Hindlimb muscle (tissue), 1 donor: ENCODE data around the gene INO80C. TPM values are rescaled to one million over a fixed set of nuclear protein-coding genes. Genes with fewer than 3 reads are reported as not detected.
"Not testable (repeated sequence)": the region's sequence is repeated elsewhere in the genome, so short reads cannot be mapped to it uniquely, and the experiment has no call there.

Source experiments
- DNase-seq: peaks from one replicate; pipeline ENCODE4 v3.0.0-alpha.2; 2013
- polyA plus RNA-seq: library from polyadenylated mRNA; unstranded; fragments of 120-200 nt; gene quantifications from one replicate; pipeline ENCODE4 v1.2.1, GENCODE V29; 2013; ENCODE audit not compliant: insufficient read length

Gene INO80C
- polyA plus RNA-seq, 1 donor = 27.8 TPM

- DNase-seq = not testable (repeated sequence)
These were observed 10.2 kb downstream of the INO80C start for GRCh38 chr18:35487525-35487924.

GRCh38 chr18:35485852-35486251 lies 11.9 kb downstream of the INO80C start:
- no peak for DNase-seq

- no peak for DNase-seq
These were observed 13.7 kb downstream of the INO80C start for GRCh38 chr18:35484034-35484433.

GRCh38 chr18:35481960-35482366 lies 15.8 kb downstream of the INO80C start:
- no peak for DNase-seq

- DNase-seq = no peak
These were observed 17.7 kb downstream of the INO80C start for GRCh38 chr18:35479911-35480586.

- DNase-seq = no peak
These were observed 19.0 kb downstream of the INO80C start for GRCh38 chr18:35478520-35479435.

GRCh38 chr18:35477974-35478373 lies 19.8 kb downstream of the INO80C start:
- no peak for DNase-seq

GRCh38 chr18:35477497-35477896 lies 20.3 kb downstream of the INO80C start:
- no peak for DNase-seq

GRCh38 chr18:35474884-35475283 lies 22.9 kb downstream of the INO80C start:
- DNase-seq = no peak

GRCh38 chr18:35473562-35473961 lies 24.2 kb downstream of the INO80C start:
- DNase-seq = no peak

- DNase-seq = no peak
These were observed 27.3 kb downstream of the INO80C start for GRCh38 chr18:35470435-35470834.

GRCh38 chr18:35469725-35470124 lies 28.0 kb downstream of the INO80C start:
- DNase-seq = no peak

GRCh38 chr18:35468711-35469110 lies 29.0 kb downstream of the INO80C start:
- DNase-seq = no peak

GRCh38 chr18:35467624-35468016 lies 30.1 kb downstream of the INO80C start:
- no peak for DNase-seq

- DNase-seq = peak; percentile 38
These were observed 30.7 kb downstream of the INO80C start for GRCh38 chr18:35466815-35467623.

GRCh38 chr18:35466334-35466733 lies 31.4 kb downstream of the INO80C start:
- DNase-seq = no peak

GRCh38 chr18:35465329-35465728 lies 32.4 kb downstream of the INO80C start:
- no peak for DNase-seq

- no peak for DNase-seq
These were observed 32.9 kb downstream of the INO80C start for GRCh38 chr18:35464831-35465279.

- peak; percentile 29 for DNase-seq
These were observed 33.9 kb downstream of the INO80C start for GRCh38 chr18:35463827-35464226.

GRCh38 chr18:35463050-35463449 lies 34.7 kb downstream of the INO80C start:
- no peak for DNase-seq

GRCh38 chr18:35460736-35461161 lies 37.0 kb downstream of the INO80C start:
- no peak for DNase-seq

GRCh38 chr18:35459997-35460396 lies 37.8 kb downstream of the INO80C start:
- no peak for DNase-seq
